Neural cell (in vitro differentiated cells): ENCODE results near the gene SECISBP2. TPM values are rescaled to one million over a fixed set of nuclear protein-coding genes. Genes with fewer than 3 reads are reported as not detected.

Experiments
- H2AFZ ChIP-seq: fragments of 200-600, 300-800 bp; sonication (generic), shearing (Covaris generic); 2 replicates; pipeline ENCODE4 v1.6.0; 2014; ENCODE audit warnings: low read depth, mild to moderate bottlenecking, antibody characterized with exemption, low read length, moderate library complexity
- H3F3A ChIP-seq: fragments of 200-600 bp; shearing (Covaris generic); 2 replicates; pipeline ENCODE4 v1.6.1; 2016; ENCODE audit warnings: mild to moderate bottlenecking, moderate library complexity, mixed read lengths, antibody characterized with exemption, low read length; ENCODE audit not compliant: insufficient read depth, poor library complexity, severe bottlenecking
- H3K27ac ChIP-seq: fragments of 200-600, 300-800 bp; sonication (generic), shearing (Covaris generic); 2 replicates; pipeline ENCODE4 v1.5.1; 2014; ENCODE audit warnings: mild to moderate bottlenecking, low read length, moderate library complexity
- H3K27me3 ChIP-seq: fragments of 300-800, 200-600 bp; sonication (generic), shearing (Covaris generic); 2 replicates; pipeline ENCODE4 v1.6.0; 2014; ENCODE audit warnings: mild to moderate bottlenecking, low read depth, low read length, moderate library complexity; ENCODE audit not compliant: insufficient read depth
- H3K36me3 ChIP-seq: fragments of 300-800, 200-600 bp; sonication (generic), shearing (Covaris generic); 2 replicates; pipeline ENCODE4 v1.5.1; 2014; ENCODE audit warnings: mild to moderate bottlenecking, antibody characterized with exemption, low read length, moderate library complexity; ENCODE audit not compliant: insufficient read depth
- H3K4me2 ChIP-seq: fragments of 300-800, 200-600 bp; sonication (generic), shearing (Covaris generic); 2 replicates; pipeline ENCODE4 v1.6.0; 2014; ENCODE audit warnings: mild to moderate bottlenecking, low read length
- H3K4me3 ChIP-seq: fragments of 300-800, 200-600 bp; sonication (generic), shearing (Covaris generic); 2 replicates; pipeline ENCODE4 v1.5.1; 2014; ENCODE audit warnings: mild to moderate bottlenecking, low read length, moderate library complexity
- H3K79me2 ChIP-seq: fragments of 200-600 bp; shearing (Covaris generic); replicated peaks from 2 replicates; pipeline ENCODE4 v1.6.0; 2014; ENCODE audit warnings: mild to moderate bottlenecking, low read length, moderate library complexity; ENCODE audit not compliant: insufficient read depth
- H3K9ac ChIP-seq: fragments of 300-800, 200-600 bp; sonication (generic), shearing (Covaris generic); 2 replicates; pipeline ENCODE4 v1.6.1; 2016; ENCODE audit warnings: mild to moderate bottlenecking, low read length, mixed read lengths
- H3K9me2 ChIP-seq: fragments of 200-600 bp; shearing (Covaris generic); 2 replicates; pipeline ENCODE4 v1.6.1; 2016; ENCODE audit warnings: mild to moderate bottlenecking, low read length, mixed read lengths; ENCODE audit not compliant: insufficient read depth
- H3K9me3 ChIP-seq: fragments of 200-600, 300-800 bp; sonication (generic), shearing (Covaris generic); 2 replicates; pipeline ENCODE4 v1.6.1; 2016; ENCODE audit warnings: mild to moderate bottlenecking, mixed run types, low read length, moderate library complexity, mixed read lengths
- H4K20me1 ChIP-seq: fragments of 200-600 bp; shearing (Covaris generic); 2 replicates; pipeline ENCODE4 v1.6.1; 2016; ENCODE audit warnings: mild to moderate bottlenecking, mixed run types; ENCODE audit not compliant: insufficient read depth
- CTCF ChIP-seq: fragments of 450-650 bp; IDR thresholded peaks from 2 replicates; pipeline ENCODE4 v1.5.1; 2014; ENCODE audit warnings: antibody characterized with exemption, mild to moderate bottlenecking, moderate library complexity; ENCODE audit not compliant: poor library complexity, severe bottlenecking
- EZH2 ChIP-seq: fragments of 200-600, 300-800 bp; shearing (Covaris generic), sonication (generic); IDR thresholded peaks from 2 replicates; pipeline ENCODE4 v1.6.1; 2014; ENCODE audit warnings: antibody characterized with exemption, low read length, borderline replicate concordance, mild to moderate bottlenecking; ENCODE audit not compliant: insufficient read depth, poor library complexity, severe bottlenecking
- MXI1 ChIP-seq: fragments of 450-650 bp; conservative IDR thresholded peaks from 2 replicates; pipeline ENCODE4 v1.6.1; 2014; ENCODE audit warnings: antibody characterized with exemption, mild to moderate bottlenecking; ENCODE audit not compliant: poor library complexity, severe bottlenecking
- POLR2AphosphoS5 ChIP-seq: IDR thresholded peaks from 2 replicates; pipeline ENCODE4 v1.6.1; 2012
- RAD21 ChIP-seq: fragments of 450-650 bp; conservative IDR thresholded peaks from 2 replicates; pipeline ENCODE4 v1.6.1; 2014; ENCODE audit warnings: antibody characterized with exemption, mild to moderate bottlenecking, moderate library complexity
- SMC3 ChIP-seq: fragments of 450-650 bp; conservative IDR thresholded peaks from 2 replicates; pipeline ENCODE4 v1.6.1; 2014; ENCODE audit warnings: antibody characterized with exemption, mild to moderate bottlenecking, moderate library complexity; ENCODE audit not compliant: poor library complexity
- TAF1 ChIP-seq: IDR thresholded peaks from 2 replicates; pipeline ENCODE4 v1.6.1; 2012; ENCODE audit warnings: low read depth
- polyA plus RNA-seq: library from polyadenylated mRNA; depleted of rRNA; stranded (reverse); fragments of >200 nt; gene quantifications from 2 replicates; pipeline ENCODE4 v1.2.3, GENCODE V29; 2014
- TF ChIP-seq, protein P1 (sequence below): IDR thresholded peaks from 2 replicates; pipeline ENCODE4 v1.6.1; 2012; ENCODE audit warnings: borderline replicate concordance

SECISBP2 gene
- polyA plus RNA-seq, 1 donor from 2014 or later: 121 TPM

DNA sequence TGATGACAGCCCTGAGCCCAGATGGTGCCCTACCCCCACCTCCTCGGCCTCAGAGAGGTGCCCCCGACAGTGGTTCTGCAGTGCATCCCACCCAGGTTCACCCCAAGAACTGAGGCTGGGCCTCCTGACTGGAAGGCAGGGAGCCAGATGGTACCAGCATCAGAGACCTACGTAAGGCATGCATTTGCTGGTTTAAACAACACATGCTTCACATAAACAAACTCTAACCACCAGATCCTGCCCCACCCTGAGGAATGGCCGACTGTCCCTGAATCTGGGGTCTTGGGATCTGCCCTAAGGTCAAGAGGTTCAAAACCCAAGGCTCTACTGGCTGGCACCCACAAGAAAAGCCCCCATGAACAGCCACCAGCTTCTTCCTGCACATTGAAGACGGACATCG, 73.3 kb downstream of the SECISBP2 start:
- no peak for TF ChIP-seq TAF1
- TF ChIP-seq, protein P1, sequence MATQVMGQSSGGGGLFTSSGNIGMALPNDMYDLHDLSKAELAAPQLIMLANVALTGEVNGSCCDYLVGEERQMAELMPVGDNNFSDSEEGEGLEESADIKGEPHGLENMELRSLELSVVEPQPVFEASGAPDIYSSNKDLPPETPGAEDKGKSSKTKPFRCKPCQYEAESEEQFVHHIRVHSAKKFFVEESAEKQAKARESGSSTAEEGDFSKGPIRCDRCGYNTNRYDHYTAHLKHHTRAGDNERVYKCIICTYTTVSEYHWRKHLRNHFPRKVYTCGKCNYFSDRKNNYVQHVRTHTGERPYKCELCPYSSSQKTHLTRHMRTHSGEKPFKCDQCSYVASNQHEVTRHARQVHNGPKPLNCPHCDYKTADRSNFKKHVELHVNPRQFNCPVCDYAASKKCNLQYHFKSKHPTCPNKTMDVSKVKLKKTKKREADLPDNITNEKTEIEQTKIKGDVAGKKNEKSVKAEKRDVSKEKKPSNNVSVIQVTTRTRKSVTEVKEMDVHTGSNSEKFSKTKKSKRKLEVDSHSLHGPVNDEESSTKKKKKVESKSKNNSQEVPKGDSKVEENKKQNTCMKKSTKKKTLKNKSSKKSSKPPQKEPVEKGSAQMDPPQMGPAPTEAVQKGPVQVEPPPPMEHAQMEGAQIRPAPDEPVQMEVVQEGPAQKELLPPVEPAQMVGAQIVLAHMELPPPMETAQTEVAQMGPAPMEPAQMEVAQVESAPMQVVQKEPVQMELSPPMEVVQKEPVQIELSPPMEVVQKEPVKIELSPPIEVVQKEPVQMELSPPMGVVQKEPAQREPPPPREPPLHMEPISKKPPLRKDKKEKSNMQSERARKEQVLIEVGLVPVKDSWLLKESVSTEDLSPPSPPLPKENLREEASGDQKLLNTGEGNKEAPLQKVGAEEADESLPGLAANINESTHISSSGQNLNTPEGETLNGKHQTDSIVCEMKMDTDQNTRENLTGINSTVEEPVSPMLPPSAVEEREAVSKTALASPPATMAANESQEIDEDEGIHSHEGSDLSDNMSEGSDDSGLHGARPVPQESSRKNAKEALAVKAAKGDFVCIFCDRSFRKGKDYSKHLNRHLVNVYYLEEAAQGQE: no peak
- TF ChIP-seq EZH2: no peak
- TF ChIP-seq SMC3: no peak
- TF ChIP-seq RAD21: no peak
- no peak for TF ChIP-seq CTCF
- Histone ChIP-seq H3K9me3 (no peaks in the 10 kb centered on the region), H3K4me2 (no peak overlapping the region), H3K36me3 (peaks cover 14% of the 10 kb centered on the region), H3K9me2 (no peaks in the 10 kb centered on the region), H4K20me1 (no peaks in the 10 kb centered on the region), H3K27ac (no peak overlapping the region), H3F3A (no peaks in the 10 kb centered on the region), H3K27me3 (no peaks in the 10 kb centered on the region), H3K79me2 (no peaks in the 10 kb centered on the region), H3K9ac (no peak overlapping the region), H3K4me3 (no peak overlapping the region), H2AFZ (no peak overlapping the region)

GRCh38 chr9:89394412-89394811, 76.1 kb downstream of the SECISBP2 start:
- H3F3A ChIP-seq: no peaks in the 10 kb centered on the region
- no peaks in the 10 kb centered on the region for H4K20me1 ChIP-seq
- TF ChIP-seq POLR2AphosphoS5 (no peak), CTCF (no peak), EZH2 (no peak), TAF1 (no peak), MXI1 (no peak), SMC3 (no peak)
- H3K36me3 ChIP-seq: peaks cover 14% of the 10 kb centered on the region
- H3K4me3 ChIP-seq: no peak overlapping the region
- H3K9ac ChIP-seq: no peak overlapping the region
- H2AFZ ChIP-seq: no peak overlapping the region
- H3K27me3 ChIP-seq: no peaks in the 10 kb centered on the region
- H3K9me3 ChIP-seq: no peaks in the 10 kb centered on the region
- no peak overlapping the region for H3K4me2 ChIP-seq
- H3K27ac ChIP-seq: no peak overlapping the region
- no peaks in the 10 kb centered on the region for H3K79me2 ChIP-seq
- H3K9me2 ChIP-seq: no peaks in the 10 kb centered on the region
